Peyer's patch (tissue), 4 donors: ENCODE measurements around the gene ARMC10. TPM values are rescaled to one million over a fixed set of nuclear protein-coding genes. Genes with fewer than 3 reads are reported as not detected.
A peak's percentile ranks its signal among the peaks of the same experiment; 100 is the strongest.

Experiments used
- DNase-seq, 3 donors: peaks; one replicate each; pipeline ENCODE4 v3.0.0-alpha.2; 2017 to 2019
- H3K27ac ChIP-seq, 4 donors: fragments of 200-600 bp; sonication (generic); one replicate each; pipeline ENCODE4 v1.5.1; 2016 to 2019
- H3K27me3 ChIP-seq, 2 donors: fragments of 200-600 bp; sonication (generic); one replicate each; pipeline ENCODE4 v1.5.1; 2019
- H3K36me3 ChIP-seq, 3 donors: fragments of 200-600 bp; sonication (generic); one replicate each; pipeline ENCODE4 v1.5.1; 2016 to 2019
- H3K4me1 ChIP-seq, 4 donors: fragments of 200-600 bp; sonication (generic); one replicate each; pipeline ENCODE4 v1.5.1; 2016 to 2019
- H3K4me3 ChIP-seq, 4 donors: fragments of 200-600 bp; sonication (generic); 1 replicate in 3 of 4; 2 replicates in 1 of 4; pipeline ENCODE4 v1.5.1; 2016 to 2019; ENCODE audit warnings: mild to moderate bottlenecking in 1 of 4
- H3K9me3 ChIP-seq, 4 donors: fragments of 200-600 bp; sonication (generic); one replicate each; pipeline ENCODE4 v1.5.1; 2016 to 2019; ENCODE audit warnings: mild to moderate bottlenecking in 1 of 4
- CTCF ChIP-seq, 6 experiments: fragments of 450-650 bp in 4 of 6; fragments of 200-600 bp in 2 of 6; sonication (generic) in 1 of 6; IDR thresholded peaks; one replicate each; pipeline ENCODE4 v1.5.1; 2017 to 2019; ENCODE audit warnings: antibody characterized with exemption in 6 of 6, mild to moderate bottlenecking in 3 of 6, moderate library complexity in 1 of 6
- POLR2A ChIP-seq, 2 donors: fragments of 450-650 bp; IDR thresholded peaks; one replicate each; pipeline ENCODE4 v1.5.1; 2017; ENCODE audit warnings: antibody characterized with exemption in 2 of 2, mild to moderate bottlenecking in 2 of 2, moderate library complexity in 2 of 2
- total RNA-seq, 4 donors: library from RNA; depleted of rRNA; stranded (reverse); fragments of >200 nt; gene quantifications; one replicate each; pipeline ENCODE4 v1.1.0, GENCODE V29; 2016

The ARMC10 gene
- total RNA-seq, 4 donors from 2014 or later: 16.5 to 24.8 (median 18.4) TPM

GRCh38 chr7:103123529-103123928 is 48.6 kb downstream of the ARMC10 start:
- TF ChIP-seq POLR2A (IDR thresholded peaks at IDR 0.05) (no peak), CTCF (IDR thresholded peaks at IDR 0.05) (no peak)
- H3K4me1 ChIP-seq: peaks cover 0 to 5% (median 0%) of the 10 kb centered on the region in 4 donors
- H3K27ac ChIP-seq: no peak overlapping the region
- H3K9me3 ChIP-seq: no peaks in the 10 kb centered on the region
- no peak overlapping the region for H3K4me3 ChIP-seq
- no peaks in the 10 kb centered on the region for H3K27me3 ChIP-seq
- DNase-seq: no peak
- peaks cover 0 to 55% (median 0%) of the 10 kb centered on the region in 3 donors for H3K36me3 ChIP-seq

GRCh38 chr7:103124429-103124979 is 49.6 kb downstream of the ARMC10 start:
- Histone ChIP-seq H3K9me3 (no peaks in the 10 kb centered on the region), H3K4me1 (peaks cover 0 to 5% (median 0%) of the 10 kb centered on the region in 4 donors), H3K27ac (no peak overlapping the region), H3K4me3 (no peak overlapping the region), H3K36me3 (peaks cover 0 to 55% (median 0%) of the 10 kb centered on the region in 3 donors), H3K27me3 (no peaks in the 10 kb centered on the region)
- TF ChIP-seq CTCF (IDR thresholded peaks at IDR 0.05): no peak
- no peak for TF ChIP-seq POLR2A (IDR thresholded peaks at IDR 0.05)
- DNase-seq: no peak

GRCh38 chr7:103127006-103127405 is 52.1 kb downstream of the ARMC10 start:
- TF ChIP-seq POLR2A (IDR thresholded peaks at IDR 0.05) (no peak), CTCF (IDR thresholded peaks at IDR 0.05) (no peak)
- peaks cover 0 to 40% (median 0%) of the 10 kb centered on the region in 3 donors for H3K36me3 ChIP-seq
- H3K27me3 ChIP-seq: no peaks in the 10 kb centered on the region
- no peak overlapping the region for H3K4me3 ChIP-seq
- H3K9me3 ChIP-seq: no peaks in the 10 kb centered on the region
- no peak for DNase-seq
- H3K27ac ChIP-seq: no peak overlapping the region
- peaks cover 0 to 11% (median 0%) of the 10 kb centered on the region in 4 donors for H3K4me1 ChIP-seq

GRCh38 chr7:103129702-103130549 is 55.0 kb downstream of the ARMC10 start:
- no peak for TF ChIP-seq CTCF (IDR thresholded peaks at IDR 0.05)
- TF ChIP-seq POLR2A (IDR thresholded peaks at IDR 0.05): no peak
- Histone ChIP-seq H3K27me3 (no peaks in the 10 kb centered on the region), H3K4me1 (peaks cover 0 to 10% (median 0%) of the 10 kb centered on the region in 4 donors), H3K36me3 (peaks cover 0 to 32% (median 0%) of the 10 kb centered on the region in 3 donors), H3K4me3 (peak overlapping the region in 1 of 4 donors; percentile 12), H3K9me3 (no peaks in the 10 kb centered on the region), H3K27ac (peak overlapping the region in 1 of 4 donors; percentile 59)
- DNase-seq: no peak

GRCh38 chr7:103130901-103131624 is 56.1 kb downstream of the ARMC10 start:
- no peak for DNase-seq
- TF ChIP-seq POLR2A (IDR thresholded peaks at IDR 0.05) (no peak), CTCF (IDR thresholded peaks at IDR 0.05) (no peak)
- Histone ChIP-seq H3K9me3 (no peaks in the 10 kb centered on the region), H3K27me3 (no peaks in the 10 kb centered on the region), H3K36me3 (peaks cover 0 to 22% (median 0%) of the 10 kb centered on the region in 3 donors), H3K27ac (no peak overlapping the region), H3K4me3 (no peak overlapping the region), H3K4me1 (peaks cover 0 to 10% (median 0%) of the 10 kb centered on the region in 4 donors)
